WTC11 (cell line): Measurements from ENCODE around the gene LNX2.

ENCODE experiments used
- FOXP1 ChIP-seq: sonication (generic); formaldehyde crosslinking; IDR thresholded peaks from 2 replicates; pipeline ENCODE4 v1.8.0; 2022; ENCODE audit warnings: missing genetic modification reagents, mild to moderate bottlenecking, moderate library complexity, borderline replicate concordance
- TF ChIP-seq, protein P1 (sequence below): fragments of 250-450 bp; sonication (Bioruptor Pico); conservative IDR thresholded peaks from 2 replicates; pipeline ENCODE4 v1.9.0; 2021; ENCODE audit warnings: mild to moderate bottlenecking
- TF ChIP-seq, protein P2 (sequence below): sonication (generic); formaldehyde crosslinking; IDR thresholded peaks from 2 replicates; pipeline ENCODE4 v1.8.0; 2022; ENCODE audit warnings: mild to moderate bottlenecking, missing genetic modification reagents

DNA sequence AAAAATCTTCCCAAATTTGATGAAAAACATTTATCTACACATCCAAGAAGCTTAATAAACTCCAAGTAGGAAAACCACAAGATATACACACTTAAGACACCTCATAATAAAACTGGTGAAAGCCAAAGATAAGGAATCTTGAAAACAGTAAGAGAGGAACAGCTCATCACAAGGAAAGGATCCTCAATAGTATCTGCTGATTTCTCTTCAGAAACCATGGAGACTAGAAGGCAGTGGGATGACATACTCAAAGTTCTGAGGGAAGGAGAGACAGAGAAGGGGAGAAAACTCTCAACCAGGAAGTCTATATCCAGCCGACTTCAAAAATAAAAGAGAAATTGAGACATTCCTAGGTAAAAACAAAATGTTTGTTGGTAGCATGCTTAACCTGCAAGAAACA lies 45.7 kb downstream of the LNX2 start:
- no peak for TF ChIP-seq FOXP1 (CRISPR knock-in tag)
- TF ChIP-seq, protein P1, sequence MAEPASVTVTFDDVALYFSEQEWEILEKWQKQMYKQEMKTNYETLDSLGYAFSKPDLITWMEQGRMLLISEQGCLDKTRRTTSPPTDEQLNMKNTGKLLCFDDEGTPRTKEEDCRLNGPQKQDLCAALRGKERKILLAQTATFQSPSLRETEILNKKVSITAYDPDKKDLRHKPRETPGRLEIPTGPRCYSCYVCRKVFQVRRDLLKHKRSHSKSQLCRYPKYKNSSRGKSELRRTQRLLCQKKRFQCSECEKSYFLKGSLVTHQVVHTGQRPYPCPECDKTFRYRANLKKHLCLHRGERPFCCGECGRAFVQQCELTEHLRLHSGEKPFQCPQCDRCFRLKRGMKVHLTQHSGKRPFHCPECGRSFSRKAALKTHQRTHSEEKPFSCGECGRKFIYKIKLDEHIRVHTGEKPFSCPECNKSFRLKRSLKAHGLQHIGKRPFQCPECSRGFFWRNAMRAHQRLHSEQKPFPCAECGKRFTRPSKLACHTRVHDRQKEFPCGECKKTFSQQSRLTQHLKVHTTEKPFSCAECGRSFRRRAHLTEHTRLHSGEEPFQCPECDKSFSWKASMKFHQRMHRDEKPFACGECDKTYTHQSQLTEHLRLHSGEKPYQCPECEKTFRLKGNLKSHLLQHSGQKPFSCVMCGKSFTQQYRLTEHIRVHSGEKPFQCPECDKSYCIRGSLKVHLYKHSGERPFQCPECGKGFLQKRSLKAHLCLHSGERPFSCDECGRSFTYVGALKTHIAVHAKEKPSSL (CRISPR knock-in tag): no peak
- TF ChIP-seq, protein P2, sequence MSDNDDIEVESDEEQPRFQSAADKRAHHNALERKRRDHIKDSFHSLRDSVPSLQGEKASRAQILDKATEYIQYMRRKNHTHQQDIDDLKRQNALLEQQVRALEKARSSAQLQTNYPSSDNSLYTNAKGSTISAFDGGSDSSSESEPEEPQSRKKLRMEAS (CRISPR knock-in tag): no peak
